Keratinocyte (primary cell): ENCODE measurements around the gene FAM25G. TPM values are rescaled to one million over a fixed set of nuclear protein-coding genes. Genes with fewer than 3 reads are reported as not detected.
"Not testable (repeated sequence)": the region's sequence is repeated elsewhere in the genome, so short reads cannot be mapped to it uniquely, and the experiment has no call there.

Experiments used
- DNase-seq: peaks from one replicate; pipeline ENCODE4 v3.0.0-alpha.2; 2011; ENCODE audit warnings: low read depth, missing footprints, low spot score
- FAIRE-seq: peaks from 2 replicates; lab custom pipeline; 2011; peaks lifted over from hg19 to GRCh38; lab: Jason Lieb, UNC
- H2AFZ ChIP-seq: 2 replicates; pipeline ENCODE4 v1.6.0; 2012; ENCODE audit warnings: low read length, control low read depth, inconsistent platforms; ENCODE audit not compliant: control insufficient read depth
- H3K27ac ChIP-seq: 2 replicates; pipeline ENCODE4 v1.5.1; 2011; ENCODE audit warnings: low read length; ENCODE audit not compliant: control insufficient read depth, insufficient read depth
- H3K27me3 ChIP-seq: 3 replicates; pipeline ENCODE4 v1.6.0; 2011; ENCODE audit warnings: low read length; ENCODE audit not compliant: control insufficient read depth, insufficient read depth; ENCODE audit errors: extremely low read depth
- H3K36me3 ChIP-seq, 2 experiments: 2 replicates in 1 of 2; 3 replicates in 1 of 2; pipeline ENCODE4 v1.5.1; 2011; ENCODE audit warnings: low read length in 2 of 2, mild to moderate bottlenecking in 1 of 2; ENCODE audit not compliant: control insufficient read depth in 2 of 2, insufficient read depth in 2 of 2; ENCODE audit errors: extremely low read depth in 1 of 2
- H3K4me1 ChIP-seq: 3 replicates; pipeline ENCODE4 v1.5.1; 2011; ENCODE audit warnings: low read length; ENCODE audit not compliant: control insufficient read depth, insufficient read depth; ENCODE audit errors: extremely low read depth
- H3K4me2 ChIP-seq: 3 replicates; pipeline ENCODE4 v1.6.0; 2011; ENCODE audit warnings: low read depth, low read length; ENCODE audit not compliant: control insufficient read depth, insufficient read depth; ENCODE audit errors: extremely low read depth
- H3K4me3 ChIP-seq, 3 experiments: fragments of 200-600 bp in 1 of 3; sonication (generic) in 1 of 3; 2 replicates in 2 of 3; 3 replicates in 1 of 3; pipeline ENCODE4 v1.5.1; 2011 to 2016; ENCODE audit warnings: low read length in 3 of 3, mild to moderate bottlenecking in 3 of 3, control low read depth in 2 of 3, inconsistent platforms in 1 of 3, low read depth in 1 of 3, mixed read lengths in 1 of 3, mixed run types in 1 of 3, moderate library complexity in 1 of 3; ENCODE audit not compliant: control insufficient read depth in 2 of 3, insufficient read depth in 2 of 3; ENCODE audit errors: extremely low read depth in 1 of 3
- H3K79me2 ChIP-seq: 2 replicates; pipeline ENCODE4 v1.6.0; 2012; ENCODE audit warnings: low read length; ENCODE audit not compliant: control insufficient read depth, insufficient read depth
- H3K9ac ChIP-seq: 3 replicates; pipeline ENCODE4 v1.6.0; 2011; ENCODE audit warnings: low read length; ENCODE audit not compliant: control insufficient read depth, insufficient read depth; ENCODE audit errors: extremely low read depth
- H3K9me1 ChIP-seq: 3 replicates; pipeline ENCODE4 v1.6.0; 2011; ENCODE audit warnings: low read length; ENCODE audit not compliant: control insufficient read depth, insufficient read depth; ENCODE audit errors: extremely low read depth
- H3K9me3 ChIP-seq: 2 replicates; pipeline ENCODE4 v1.5.1; 2012; ENCODE audit warnings: low read depth, low read length; ENCODE audit not compliant: control insufficient read depth
- H4K20me1 ChIP-seq: 3 replicates; pipeline ENCODE4 v1.6.0; 2011; ENCODE audit warnings: low read length; ENCODE audit not compliant: control insufficient read depth, insufficient read depth; ENCODE audit errors: extremely low read depth
- dilution Hi-C: fragments of 300-500 bp; cut with MboI; formaldehyde crosslinking; loops from one replicate; pipeline ENCODE4 v1.7.0; 2020; ENCODE audit warnings: low sequenced_read_pairs; ENCODE audit not compliant: extremely low pct_ligation_motif_present
- polyA plus RNA-seq, 5 experiments: library from polyadenylated mRNA; depleted of rRNA in 3 of 5; stranded (reverse) in 3 of 5; stranded (forward) in 1 of 5; unstranded in 1 of 5; fragments of >200 nt; gene quantifications; 1 replicate in 1 of 5; 2 replicates in 3 of 5; 3 replicates in 1 of 5; pipeline versions ENCODE4 v1.2.1 to v1.2.3, GENCODE V29; 2011 to 2012; ENCODE audit warnings: missing spikeins in 2 of 5, low read depth in 1 of 5, low replicate concordance in 1 of 5

Gene FAM25G
- polyA plus RNA-seq, 1 donor (not counting 4 experiments of a cell fraction or from before 2014, with no cell fraction given) = 10.6 TPM

DNA sequence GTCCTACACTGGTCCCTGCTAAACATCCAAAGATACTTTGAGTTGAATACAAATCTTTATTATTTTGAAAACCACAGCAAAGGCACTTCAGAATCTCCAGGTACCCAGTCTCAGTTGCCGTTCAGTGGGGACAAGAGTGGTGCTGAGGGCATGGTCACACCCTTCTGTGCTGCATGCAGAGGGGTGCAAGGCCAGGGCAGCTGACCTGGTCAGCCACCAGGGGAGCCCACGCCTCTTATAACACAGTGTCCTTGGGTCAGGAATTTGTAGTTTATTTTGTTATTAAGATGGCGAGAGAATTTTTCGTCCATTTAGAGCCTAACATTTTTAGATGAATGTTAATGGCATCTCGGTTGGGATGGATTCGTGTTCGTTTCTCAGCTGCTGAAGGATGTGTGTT lies 23.5 kb downstream of the FAM25G start:
- H3K36me3 ChIP-seq, H4K20me1 ChIP-seq, H3K27ac ChIP-seq, H3K9me1 ChIP-seq, FAIRE-seq, H3K9ac ChIP-seq, H3K9me3 ChIP-seq, H2AFZ ChIP-seq, dilution Hi-C loops, H3K79me2 ChIP-seq, H3K27me3 ChIP-seq, H3K4me1 ChIP-seq, DNase-seq, H3K4me2 ChIP-seq, H3K4me3 ChIP-seq: not testable (repeated sequence)

DNA sequence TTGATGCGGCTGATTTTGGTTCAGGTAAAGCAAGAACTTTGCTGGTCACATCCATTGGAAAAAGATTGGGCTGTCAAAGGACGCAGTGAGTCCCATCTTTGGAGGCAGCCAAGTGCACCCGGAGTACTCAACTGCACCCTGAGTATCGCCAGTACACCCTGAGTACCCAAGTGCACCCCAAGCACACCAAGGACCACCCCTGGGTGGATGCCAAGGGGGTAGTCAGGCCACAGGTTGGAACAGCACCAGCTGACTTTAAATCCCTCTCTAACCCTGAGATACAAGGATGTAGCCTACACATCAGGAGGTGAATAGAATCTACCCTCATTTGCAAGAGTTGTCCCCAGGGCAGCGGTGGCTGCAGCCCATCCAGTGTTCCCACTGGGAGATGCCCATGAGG lies 24.0 kb downstream of the FAM25G start:
- H3K27ac ChIP-seq, H3K4me2 ChIP-seq, H3K9me1 ChIP-seq, H3K4me3 ChIP-seq, H3K4me1 ChIP-seq, H3K9me3 ChIP-seq, H2AFZ ChIP-seq, H3K79me2 ChIP-seq, DNase-seq, H4K20me1 ChIP-seq, FAIRE-seq, dilution Hi-C loops, H3K36me3 ChIP-seq, H3K9ac ChIP-seq, H3K27me3 ChIP-seq: not testable (repeated sequence)

- H3K9ac ChIP-seq, dilution Hi-C loops, H3K27ac ChIP-seq, H3K79me2 ChIP-seq, DNase-seq, H3K4me1 ChIP-seq, FAIRE-seq, H3K27me3 ChIP-seq, H3K4me3 ChIP-seq, H3K9me1 ChIP-seq, H3K4me2 ChIP-seq, H4K20me1 ChIP-seq, H3K9me3 ChIP-seq, H2AFZ ChIP-seq, H3K36me3 ChIP-seq: not testable (repeated sequence)
Measured at GRCh38 chr10:47465216-47465917, 26.1 kb downstream of the FAM25G start.

DNA sequence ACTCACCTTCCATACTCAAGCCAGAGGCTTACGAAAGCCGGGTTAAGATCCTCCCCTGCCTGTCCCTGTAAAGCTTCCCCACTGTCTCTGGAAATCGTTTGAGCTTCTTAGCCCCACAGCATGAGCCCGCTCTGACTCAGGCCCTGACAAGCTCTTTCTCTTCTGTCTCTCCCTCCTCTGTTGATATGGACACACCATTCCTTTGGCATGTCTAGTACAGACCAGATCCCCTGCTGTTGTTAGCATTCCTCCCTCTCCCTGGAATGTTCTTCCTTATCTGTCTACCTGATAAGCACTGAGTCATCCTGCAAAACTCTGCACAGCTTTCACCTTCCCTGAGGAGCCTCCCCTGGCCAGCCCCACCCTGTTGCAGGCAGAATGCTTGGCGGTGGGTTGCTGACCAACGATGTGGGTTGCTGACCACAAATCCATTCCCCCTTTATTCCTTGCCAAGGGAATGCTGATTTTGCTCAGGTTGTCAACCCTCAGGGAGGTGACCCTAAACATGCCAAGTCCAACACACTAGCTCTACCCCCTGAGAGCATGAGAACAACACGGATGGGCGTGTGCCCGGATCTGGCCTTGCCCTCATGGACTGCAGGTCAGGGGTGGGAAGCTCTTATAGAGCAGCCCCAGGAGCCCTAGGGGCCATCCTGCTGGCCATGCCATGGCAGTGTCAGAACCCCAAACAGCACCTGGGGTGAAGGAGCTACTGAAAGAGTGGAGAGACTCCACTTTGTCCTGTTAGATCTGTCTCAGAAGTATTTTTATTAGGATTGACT lies 28.7 kb downstream of the FAM25G start:
- H3K4me3 ChIP-seq, H3K27me3 ChIP-seq, dilution Hi-C loops, H3K79me2 ChIP-seq, H3K9me1 ChIP-seq, H3K9me3 ChIP-seq, H3K9ac ChIP-seq, H3K4me1 ChIP-seq, H3K4me2 ChIP-seq, H2AFZ ChIP-seq, H4K20me1 ChIP-seq, DNase-seq, H3K36me3 ChIP-seq, H3K27ac ChIP-seq, FAIRE-seq: not testable (repeated sequence)
